NCI-H2081 (cell line): ENCODE measurements around the gene SENP2.

Experiments
- DNase-seq, 2 experiments: peaks; one replicate each; lab custom pipeline; 2025; lab: John Stamatoyannopoulos, UW

The SENP2 gene

GRCh38 chr3:185680231-185680630 lies 94.1 kb downstream of the SENP2 start:
- no peak for DNase-seq
